Measurements from ENCODE around the gene CTDSP2.
"Not testable (repeated sequence)": the region's sequence is repeated elsewhere in the genome, so short reads cannot be mapped to it uniquely, and the experiment has no call there.

CTDSP2 gene

DNA sequence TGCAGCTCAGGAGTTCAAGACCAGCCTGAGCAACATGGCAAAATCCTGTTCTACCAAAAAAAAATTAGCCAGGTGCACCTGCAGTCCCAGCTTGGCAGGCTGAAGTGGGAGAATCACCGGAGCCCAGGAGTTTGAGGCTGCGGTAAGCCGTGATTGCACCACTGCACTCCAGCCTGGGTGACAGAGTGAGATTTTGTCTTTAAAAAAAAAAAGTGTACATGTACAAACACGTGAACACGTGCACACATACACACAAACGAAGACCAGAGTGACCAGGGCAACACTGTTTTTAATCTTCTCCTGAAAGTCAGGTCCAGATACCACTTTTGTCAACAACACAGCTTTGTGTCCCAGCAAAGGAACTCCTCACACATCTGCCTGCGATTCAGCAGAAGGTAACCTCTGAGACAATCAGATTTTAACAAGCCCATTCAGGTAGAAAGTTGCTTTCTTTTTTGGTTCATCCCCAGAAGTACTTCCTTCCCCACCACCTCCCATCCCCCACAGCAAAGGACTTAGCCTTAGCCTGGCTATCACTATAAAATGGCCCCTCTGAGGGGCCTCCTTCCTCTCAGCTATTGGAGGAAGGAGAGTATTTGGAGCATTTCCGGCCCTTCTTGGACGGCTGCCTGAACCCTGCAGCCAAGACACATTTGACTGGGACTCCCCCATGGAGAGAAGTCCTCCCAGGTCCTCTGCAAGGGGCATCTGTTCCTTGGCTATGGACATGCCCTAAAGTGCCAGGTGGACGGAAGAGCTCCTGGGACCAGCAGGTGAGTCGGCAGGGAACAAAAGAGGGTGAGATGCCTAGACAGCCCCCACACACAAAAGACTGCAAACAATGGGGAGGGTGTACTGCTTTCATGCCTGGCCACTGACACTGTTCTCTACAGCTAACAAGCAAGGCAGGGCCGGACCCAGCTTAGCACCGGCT, 9.8 kb downstream of the CTDSP2 start:
- in situ Hi-C loops (cut with MboI; ENCODE audit: low sequenced_read_pairs) = no loop called here

DNA sequence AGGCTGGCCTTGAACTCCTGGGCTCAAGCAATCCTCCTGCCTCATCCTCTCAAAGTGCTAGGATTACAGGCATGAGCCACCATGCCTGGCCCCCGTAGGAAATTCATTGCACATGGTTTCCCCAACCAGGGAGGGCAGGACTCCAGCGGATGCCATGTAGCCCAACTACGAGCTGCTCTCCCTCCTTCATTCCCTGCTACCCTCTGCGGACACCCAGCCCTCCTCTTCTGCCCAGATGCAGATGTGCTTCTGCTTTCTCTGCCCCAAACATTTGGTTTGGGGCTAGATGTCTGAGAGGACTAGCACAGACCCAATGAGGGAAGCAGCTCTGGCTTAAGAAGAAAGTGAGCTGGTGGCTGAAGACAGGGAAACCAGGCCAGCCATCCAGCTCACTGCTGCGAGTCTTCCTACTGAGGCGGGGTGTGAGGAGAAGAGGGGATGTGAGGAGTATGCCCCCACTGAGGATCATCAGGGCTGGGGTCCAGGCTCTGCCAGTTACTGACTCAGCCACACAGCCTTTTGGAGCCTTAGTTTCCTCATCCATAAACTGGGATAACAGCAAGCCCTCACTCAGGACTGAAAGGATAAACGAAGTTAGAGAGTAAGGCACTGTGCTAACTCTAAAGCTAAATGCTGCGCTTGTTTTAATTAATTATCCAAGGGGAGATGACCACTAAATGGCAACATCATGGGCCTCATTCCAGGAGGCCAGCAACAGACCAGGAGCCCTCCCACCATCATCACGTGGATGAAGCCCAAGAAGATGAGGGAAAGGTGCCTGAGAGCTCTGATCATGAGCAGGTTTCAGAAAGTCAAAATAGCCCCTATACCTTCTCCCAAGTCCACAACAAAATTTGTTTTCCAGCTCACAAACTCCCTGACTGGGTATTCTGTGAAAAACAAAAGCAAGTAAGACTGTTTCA, 10.9 kb downstream of the CTDSP2 start:
- in situ Hi-C loops (cut with MboI; ENCODE audit: low sequenced_read_pairs) = no loop called here

DNA sequence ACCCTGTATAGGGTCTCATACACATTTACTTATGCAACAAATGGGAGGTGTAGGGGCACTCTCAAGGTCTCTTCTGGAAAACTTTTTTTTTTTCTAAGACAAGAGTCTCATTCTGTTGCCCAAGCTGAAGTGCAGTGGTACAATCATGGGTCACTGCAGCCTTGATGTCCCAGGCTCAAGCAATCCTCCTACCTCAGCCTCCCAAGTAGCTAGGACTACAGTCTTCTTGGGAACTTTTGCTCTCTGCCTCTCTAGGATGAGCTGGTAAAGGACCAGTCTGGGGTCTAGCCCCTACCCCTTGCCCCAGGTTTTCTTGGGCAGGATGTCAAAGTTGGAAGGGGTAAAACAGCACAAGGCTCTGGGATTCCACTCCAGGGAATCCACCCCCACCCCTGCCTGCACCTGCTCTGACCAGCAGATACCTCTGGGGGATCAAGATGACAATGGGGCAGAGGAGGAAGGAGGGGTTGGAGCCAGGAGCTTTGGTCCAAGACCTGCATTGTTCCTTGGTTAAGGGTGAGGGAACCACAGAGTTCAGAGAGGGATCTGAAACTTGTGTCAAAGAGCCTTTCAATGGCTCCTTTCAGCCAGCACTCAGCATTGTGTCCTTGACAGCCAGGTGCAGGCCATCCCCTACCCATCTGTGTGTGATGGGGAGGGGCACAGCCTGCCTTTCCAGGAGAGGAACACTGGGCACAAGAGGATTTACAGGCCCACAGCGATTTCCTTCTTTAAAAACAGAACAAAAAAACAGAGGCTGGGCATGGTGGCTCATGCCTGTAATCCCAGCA, 12.2 kb downstream of the CTDSP2 start:
- in situ Hi-C loops (cut with MboI; ENCODE audit: low sequenced_read_pairs) = no loop called here

DNA sequence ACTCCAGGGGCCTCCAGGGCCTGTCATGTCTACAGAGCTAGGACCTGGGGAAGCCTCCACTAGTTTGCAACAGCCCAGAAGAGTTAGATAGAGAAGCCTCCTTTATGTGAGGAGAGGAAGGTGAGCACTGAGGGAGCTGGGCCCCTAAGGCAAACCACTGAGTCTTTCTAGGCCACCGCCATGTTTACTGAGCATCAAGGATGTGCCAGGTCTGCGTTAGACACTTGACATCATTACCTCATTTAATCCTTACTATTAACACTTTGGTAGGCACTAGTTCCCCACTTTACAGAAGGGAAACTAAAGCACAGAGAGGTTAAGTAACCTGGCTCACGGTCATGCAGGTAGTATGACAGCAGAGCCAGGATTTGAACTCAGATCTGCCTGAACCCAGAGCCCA, 12.9 kb downstream of the CTDSP2 start:
- in situ Hi-C loops (cut with MboI; ENCODE audit: low sequenced_read_pairs) = no loop called here

DNA sequence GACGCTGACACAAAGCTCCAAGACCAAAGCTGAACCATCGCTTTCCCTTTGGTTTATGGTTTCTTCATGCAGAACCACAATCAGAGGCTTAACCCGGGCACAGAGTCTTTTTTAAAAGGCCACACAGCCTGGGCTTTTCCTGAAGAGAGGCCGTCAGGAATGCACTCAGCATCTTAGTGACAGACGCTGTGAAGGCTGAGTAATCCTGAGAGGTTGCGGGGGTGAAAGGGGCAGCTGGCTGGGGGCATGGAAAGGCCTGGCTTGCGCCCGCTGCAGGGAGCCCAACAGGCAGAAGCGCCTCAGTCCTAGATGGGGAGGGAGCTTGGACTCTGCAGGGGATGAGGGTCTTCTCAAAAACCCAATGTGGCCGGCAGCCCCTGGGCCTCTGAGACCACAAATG, 13.6 kb downstream of the CTDSP2 start:
- in situ Hi-C loops (cut with MboI; ENCODE audit: low sequenced_read_pairs) = no loop called here

DNA sequence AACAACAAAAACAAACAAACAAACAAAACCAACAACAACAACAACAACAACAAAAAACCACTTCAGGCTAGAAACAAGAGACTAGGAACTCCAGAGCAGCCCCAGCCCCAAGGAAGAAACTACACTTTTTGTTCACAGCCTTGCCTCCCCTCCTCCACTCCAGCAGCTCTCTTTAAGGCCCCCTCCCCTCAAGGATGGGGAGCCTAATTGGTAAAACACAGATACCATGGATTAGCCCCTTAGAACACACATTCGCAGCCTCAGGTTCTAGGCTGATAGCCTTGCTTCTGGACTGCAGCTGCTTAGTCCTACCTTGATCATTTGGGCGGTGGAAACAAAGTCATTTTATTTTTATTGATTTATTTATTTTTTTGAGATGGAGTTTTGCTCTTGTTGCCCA, 16.1 kb downstream of the CTDSP2 start:
- in situ Hi-C loops (cut with MboI; ENCODE audit: low sequenced_read_pairs) = no loop called here

DNA sequence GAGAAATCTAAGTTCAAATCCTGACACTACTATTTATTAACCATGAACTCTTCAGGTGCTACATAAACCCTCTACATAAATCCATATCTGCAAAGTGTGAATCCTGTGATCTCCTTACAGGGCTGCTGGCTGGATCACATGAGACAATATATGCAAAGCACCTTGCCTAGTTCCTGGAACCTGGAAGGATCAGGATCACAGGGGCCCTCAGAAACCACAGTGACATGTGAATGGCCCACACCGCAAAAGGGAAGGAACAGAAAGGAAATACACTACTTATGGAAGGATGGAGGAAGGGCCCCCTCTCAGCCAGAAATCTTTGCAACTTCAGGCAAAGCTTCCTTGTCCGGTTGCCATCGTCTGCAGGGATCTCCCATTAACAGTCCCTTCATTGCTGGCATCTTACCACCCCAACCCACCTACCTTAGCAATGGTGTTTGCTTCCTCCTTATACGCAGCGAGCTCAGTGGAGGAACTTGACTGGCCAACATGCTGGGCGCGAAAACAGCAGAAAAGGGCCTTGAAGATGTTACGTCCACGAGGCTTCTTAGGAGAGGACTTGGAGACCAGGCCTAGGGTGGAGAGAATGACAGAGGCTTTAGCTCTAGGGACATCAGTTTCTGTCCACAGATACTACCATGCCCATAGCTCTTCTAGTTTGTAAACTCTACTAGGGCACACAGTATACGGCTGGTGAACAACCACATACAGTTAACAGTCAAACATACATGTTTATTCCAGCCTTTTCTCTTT, 17.3 kb downstream of the CTDSP2 start:
- in situ Hi-C loops (cut with MboI; ENCODE audit: low sequenced_read_pairs) = loop anchor here (5.0 kb wide), 1 partner anchor 78 kb away; no protein-coding TSS in a partner anchor

GRCh38 chr12:57826966-57827365, 19.6 kb downstream of the CTDSP2 start:
- in situ Hi-C loops (cut with MboI; ENCODE audit: low sequenced_read_pairs) = loop anchor here (5.0 kb wide), 1 partner anchor 80 kb away; no protein-coding TSS in a partner anchor

DNA sequence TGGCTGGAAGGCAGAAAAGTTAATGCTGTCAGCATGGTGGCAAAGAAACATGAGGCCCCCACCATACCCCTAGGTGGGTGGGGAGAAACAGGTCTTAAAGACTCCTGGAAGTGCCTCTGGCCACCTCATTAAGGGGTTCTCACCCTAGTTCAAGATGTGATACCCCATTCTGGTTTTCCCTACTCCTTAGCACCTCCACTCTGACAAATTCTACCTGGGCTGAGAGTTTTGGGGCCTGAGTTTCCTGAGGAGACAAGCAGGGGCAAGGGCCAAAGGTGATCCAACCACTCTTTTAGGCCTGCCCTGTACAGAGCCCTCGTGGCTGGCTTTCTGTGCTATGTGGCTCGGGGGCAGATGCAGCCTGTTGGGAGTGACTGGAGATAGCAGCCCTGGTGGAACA, 20.1 kb downstream of the CTDSP2 start:
- in situ Hi-C loops (cut with MboI; ENCODE audit: low sequenced_read_pairs) = loop anchor here (5.0 kb wide), 1 partner anchor 81 kb away; no protein-coding TSS in a partner anchor

DNA sequence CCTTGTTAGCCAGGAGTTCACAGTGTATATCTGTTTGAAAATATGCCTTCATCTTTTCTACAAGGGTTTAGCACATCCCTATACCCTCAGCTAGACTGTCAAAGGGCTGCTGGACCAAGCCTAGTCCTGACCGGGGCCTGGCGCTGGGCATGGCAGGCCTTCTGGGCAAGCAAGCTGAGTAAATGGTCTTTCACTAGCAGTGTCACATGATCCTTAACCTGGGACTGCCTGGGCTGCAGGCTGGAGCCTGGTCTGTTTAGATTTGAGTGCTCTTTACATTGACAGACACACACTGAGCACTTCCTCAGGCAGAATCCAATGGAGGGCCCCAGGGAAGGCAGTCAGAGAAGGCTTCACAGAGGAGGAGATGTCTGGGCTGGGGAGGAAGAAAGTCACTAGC, 21.1 kb downstream of the CTDSP2 start:
- in situ Hi-C loops (cut with MboI; ENCODE audit: low sequenced_read_pairs) = loop anchor here (5.0 kb wide), 1 partner anchor 82 kb away; no protein-coding TSS in a partner anchor

GRCh38 chr12:57823908-57824640, 22.5 kb downstream of the CTDSP2 start:
- in situ Hi-C loops (cut with MboI; ENCODE audit: low sequenced_read_pairs) = no loop called here

GRCh38 chr12:57823131-57823907, 23.2 kb downstream of the CTDSP2 start:
- in situ Hi-C loops (cut with MboI; ENCODE audit: low sequenced_read_pairs) = no loop called here

- in situ Hi-C loops (cut with MboI; ENCODE audit: low sequenced_read_pairs) = no loop called here
Measured at GRCh38 chr12:57822392-57823130, 24.0 kb downstream of the CTDSP2 start.

DNA sequence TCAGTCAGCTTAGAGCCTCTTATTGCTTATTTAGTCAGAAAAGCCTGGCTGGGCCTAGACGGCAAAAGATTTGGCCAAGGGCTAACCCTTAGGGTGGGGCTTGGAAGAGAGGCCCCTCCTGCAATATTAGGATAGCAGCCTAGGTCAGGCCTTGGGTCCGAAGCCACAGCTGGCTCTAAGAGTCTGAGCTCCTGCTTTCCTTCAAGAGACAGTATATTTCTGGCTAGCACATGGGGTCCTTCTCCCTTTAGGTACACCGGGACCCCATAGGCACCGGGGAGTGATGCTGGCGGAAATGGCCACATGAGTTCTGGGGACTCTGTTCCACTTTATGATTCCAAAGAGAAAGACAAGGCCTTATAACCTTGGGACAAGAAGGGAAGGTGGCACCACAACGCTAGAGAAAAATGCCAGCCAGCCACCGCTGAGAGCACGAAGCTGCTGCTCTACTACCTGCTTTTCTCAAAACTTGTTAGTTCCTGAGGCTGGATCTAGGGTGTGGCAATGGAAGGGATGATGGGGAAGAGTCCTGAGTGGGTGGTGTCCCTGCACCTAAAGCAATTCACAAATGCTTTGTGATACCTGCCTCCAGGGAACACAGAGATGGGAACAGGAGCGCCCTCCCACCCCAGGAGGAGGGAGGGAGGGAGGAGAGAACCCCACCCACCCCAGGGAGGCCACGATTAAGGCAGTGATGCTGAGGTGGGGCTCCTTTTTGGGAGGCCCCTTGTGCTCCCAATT, 24.9 kb downstream of the CTDSP2 start:
- in situ Hi-C loops (cut with MboI; ENCODE audit: low sequenced_read_pairs) = no loop called here

DNA sequence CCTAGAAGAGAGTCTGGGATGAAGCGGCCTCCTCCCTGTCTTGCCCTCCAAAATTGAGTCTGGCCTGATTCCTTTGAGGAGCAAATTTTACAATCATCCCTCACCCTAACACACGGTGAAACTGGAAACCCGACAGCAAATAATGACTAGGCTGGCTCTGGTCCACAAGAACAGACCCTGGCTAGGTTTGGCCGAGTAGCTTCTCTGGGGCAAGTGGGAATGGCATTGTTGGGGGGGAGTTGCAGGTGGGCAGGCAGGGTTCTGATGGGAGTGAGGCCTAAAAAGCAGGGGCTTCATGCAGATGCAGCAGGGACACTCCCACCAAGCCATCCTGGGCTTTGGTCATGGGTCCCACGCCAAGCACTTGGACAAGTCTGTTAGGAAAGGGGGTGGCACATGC, 25.5 kb downstream of the CTDSP2 start:
- in situ Hi-C loops (cut with MboI; ENCODE audit: low sequenced_read_pairs) = not testable (repeated sequence)

DNA sequence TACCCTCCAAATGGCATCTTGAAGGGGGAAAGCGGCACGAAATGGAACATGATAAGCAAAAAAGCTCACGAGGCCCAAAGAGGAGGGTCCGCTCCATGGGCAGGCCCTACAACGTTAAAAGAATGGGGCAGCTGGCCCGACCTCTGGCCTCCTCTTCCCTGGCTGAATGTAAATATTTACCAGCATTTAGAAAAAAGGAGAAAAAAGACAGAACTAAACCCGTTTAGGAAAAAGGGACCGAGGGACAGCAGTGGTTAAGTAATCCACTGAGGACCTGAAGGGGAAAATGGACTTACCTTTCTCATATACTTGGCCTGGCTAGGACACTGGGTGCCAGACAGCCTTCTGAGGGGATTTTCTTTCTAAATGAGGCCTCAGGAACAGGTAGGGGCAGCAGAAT, 26.4 kb downstream of the CTDSP2 start:
- in situ Hi-C loops (cut with MboI; ENCODE audit: low sequenced_read_pairs) = not testable (repeated sequence)

DNA sequence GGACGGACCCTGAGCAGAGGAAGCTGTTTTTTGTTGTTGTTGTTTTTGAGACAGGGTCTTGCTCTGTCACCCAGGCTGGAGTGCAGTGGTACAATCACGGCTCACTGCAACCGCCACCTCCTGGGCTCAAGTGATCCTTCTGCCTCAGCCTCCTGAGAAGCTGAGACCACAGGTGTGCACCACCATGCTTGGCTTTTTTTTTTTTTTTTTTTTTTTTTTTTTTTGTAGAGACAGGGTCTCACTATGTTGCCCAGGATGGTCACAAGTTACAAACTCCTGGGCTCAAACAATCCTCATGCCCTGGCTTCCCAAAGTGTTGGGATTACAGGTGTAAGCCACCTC, 28.6 kb downstream of the CTDSP2 start:
- in situ Hi-C loops (cut with MboI; ENCODE audit: low sequenced_read_pairs) = not testable (repeated sequence)

Measured in HL-60/S4 treated with retinoic acid at 250 ng/mL for 4 days and 3 days (cell line).